HEK293T (cell line): ENCODE results near the gene ATP6V0E1.

ENCODE experiments used
- CTCF ChIA-PET: fragments of 350-600 bp; formaldehyde crosslinking; extraction: SDS; loops from one replicate; lab custom pipeline; 2021; ENCODE audit warnings: antibody characterized with exemption, inconsistent platforms; lab: Yijun Ruan, JAX
- POLR2A ChIA-PET: fragments of 350-600 bp; formaldehyde crosslinking; extraction: SDS; loops from one replicate; lab custom pipeline; 2020; ENCODE audit warnings: antibody characterized with exemption, inconsistent platforms; lab: Yijun Ruan, JAX
- DNase-seq: peaks from one replicate; pipeline ENCODE4 v3.0.0; 2012; ENCODE audit warnings: mixed read lengths; ENCODE audit errors: extremely low spot score
- ARNT ChIP-seq: fragments of 450-650 bp; IDR thresholded peaks from 2 replicates; pipeline ENCODE4 v1.6.1; 2017; ENCODE audit warnings: mild to moderate bottlenecking
- BHLHE40 ChIP-seq: fragments of 450-650 bp; IDR thresholded peaks from 2 replicates; pipeline ENCODE4 v1.6.1; 2016; ENCODE audit warnings: mild to moderate bottlenecking, moderate library complexity, borderline replicate concordance
- CTBP1 ChIP-seq: fragments of 450-650 bp; IDR thresholded peaks from 2 replicates; pipeline ENCODE4 v1.6.1; 2016; ENCODE audit warnings: borderline replicate concordance
- ELF4 ChIP-seq: fragments of 450-650 bp; IDR thresholded peaks from 2 replicates; pipeline ENCODE4 v1.6.1; 2017; ENCODE audit warnings: antibody characterized with exemption
- FOXA1 ChIP-seq: fragments of 450-650 bp; IDR thresholded peaks from 2 replicates; pipeline ENCODE4 v1.6.1; 2016; ENCODE audit warnings: mild to moderate bottlenecking
- FOXK2 ChIP-seq: fragments of 450-650 bp; IDR thresholded peaks from 2 replicates; pipeline ENCODE4 v1.6.1; 2016; ENCODE audit warnings: mild to moderate bottlenecking
- FOXM1 ChIP-seq: fragments of 450-650 bp; IDR thresholded peaks from 2 replicates; pipeline ENCODE4 v1.6.1; 2017; ENCODE audit warnings: mild to moderate bottlenecking, borderline replicate concordance
- HDGF ChIP-seq: fragments of 450-650 bp; IDR thresholded peaks from 2 replicates; pipeline ENCODE4 v1.6.1; 2017; ENCODE audit warnings: antibody characterized with exemption, borderline replicate concordance
- L3MBTL2 ChIP-seq: fragments of 450-650 bp; conservative IDR thresholded peaks from 2 replicates; pipeline ENCODE4 v1.6.1; 2016; ENCODE audit warnings: mild to moderate bottlenecking
- LEF1 ChIP-seq: fragments of 450-650 bp; IDR thresholded peaks from 2 replicates; pipeline ENCODE4 v1.6.1; 2017; ENCODE audit warnings: mild to moderate bottlenecking, borderline replicate concordance
- NFRKB ChIP-seq: fragments of 450-650 bp; IDR thresholded peaks from 2 replicates; pipeline ENCODE4 v1.6.1; 2016; ENCODE audit warnings: mild to moderate bottlenecking, moderate library complexity
- SP1 ChIP-seq: fragments of 450-650 bp; IDR thresholded peaks from 2 replicates; pipeline ENCODE4 v1.6.1; 2017
- SUZ12 ChIP-seq: fragments of 450-650 bp; IDR thresholded peaks from 2 replicates; pipeline ENCODE4 v1.6.1; 2016; ENCODE audit warnings: mild to moderate bottlenecking
- TARDBP ChIP-seq: fragments of 450-650 bp; IDR thresholded peaks from 2 replicates; pipeline ENCODE4 v1.6.1; 2016
- ZNF384 ChIP-seq: fragments of 450-650 bp; IDR thresholded peaks from 2 replicates; pipeline ENCODE4 v1.6.1; 2016
- TF ChIP-seq, protein P1 (sequence below): fragments of 450-650 bp; IDR thresholded peaks from 2 replicates; pipeline ENCODE4 v1.6.1; 2016

The ATP6V0E1 gene

DNA sequence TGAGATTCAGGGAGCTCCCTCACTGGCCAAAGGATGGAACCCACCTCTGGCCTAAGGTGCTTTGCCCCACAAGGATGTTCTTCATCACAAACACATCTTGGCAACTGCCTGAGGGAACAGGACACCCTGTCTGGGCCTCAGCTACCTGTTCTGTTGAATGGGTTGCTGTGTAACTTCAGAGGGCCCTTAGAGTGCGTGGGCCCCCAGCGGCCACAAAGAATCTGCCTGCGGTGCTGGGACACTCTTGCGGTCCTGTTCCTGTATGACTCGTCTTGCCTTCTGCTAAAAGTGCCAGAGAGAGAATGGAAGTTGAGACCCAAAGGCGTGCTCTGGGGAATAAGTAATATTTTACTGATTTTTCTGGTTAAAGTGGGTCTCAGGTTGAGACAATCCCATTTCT lies 38.4 kb upstream of the ATP6V0E1 start:
- DNase-seq, result no peak
- ChIA-PET POLR2A (no interaction called here), CTCF (no interaction called here)
- no peak for TF ChIP-seq L3MBTL2
- no peak for TF ChIP-seq HDGF
- no peak for TF ChIP-seq LEF1
- TF ChIP-seq CTBP1, result no peak
- no peak for TF ChIP-seq SUZ12
- TF ChIP-seq, protein P1, sequence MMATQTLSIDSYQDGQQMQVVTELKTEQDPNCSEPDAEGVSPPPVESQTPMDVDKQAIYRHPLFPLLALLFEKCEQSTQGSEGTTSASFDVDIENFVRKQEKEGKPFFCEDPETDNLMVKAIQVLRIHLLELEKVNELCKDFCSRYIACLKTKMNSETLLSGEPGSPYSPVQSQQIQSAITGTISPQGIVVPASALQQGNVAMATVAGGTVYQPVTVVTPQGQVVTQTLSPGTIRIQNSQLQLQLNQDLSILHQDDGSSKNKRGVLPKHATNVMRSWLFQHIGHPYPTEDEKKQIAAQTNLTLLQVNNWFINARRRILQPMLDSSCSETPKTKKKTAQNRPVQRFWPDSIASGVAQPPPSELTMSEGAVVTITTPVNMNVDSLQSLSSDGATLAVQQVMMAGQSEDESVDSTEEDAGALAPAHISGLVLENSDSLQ, result no peak
- TF ChIP-seq NFRKB, result no peak
- no peak for TF ChIP-seq TARDBP
- TF ChIP-seq SP1, result no peak
- TF ChIP-seq BHLHE40, result no peak
- TF ChIP-seq ZNF384, result no peak
- no peak for TF ChIP-seq FOXK2
- no peak for TF ChIP-seq FOXM1

DNA sequence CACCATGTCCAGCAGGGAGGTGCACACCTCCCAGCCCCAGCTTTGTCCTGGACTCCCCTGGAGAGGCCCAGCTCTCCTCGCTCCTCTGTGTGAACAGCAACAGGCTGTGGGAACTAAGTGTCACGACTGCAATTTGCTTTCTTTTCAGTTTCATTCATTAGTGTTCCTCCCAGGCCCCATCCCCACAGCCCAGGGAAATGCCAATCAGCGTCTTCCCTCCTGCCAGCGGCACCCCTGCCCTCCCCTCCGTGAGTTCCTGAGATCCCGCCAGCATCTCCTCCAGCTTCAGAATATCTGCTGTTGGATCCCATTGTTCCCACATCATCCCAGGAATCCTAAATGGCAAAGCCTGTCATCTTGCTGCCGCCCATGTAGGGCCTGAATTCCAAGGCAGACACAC lies 37.4 kb upstream of the ATP6V0E1 start:
- ChIA-PET CTCF (interaction anchor here (0.6 kb wide), 1 partner anchor 231 kb away, joined by 3 read pairs; no protein-coding TSS in a partner anchor), POLR2A (no interaction called here)
- no peak for DNase-seq
- TF ChIP-seq ZNF384 (no peak), FOXA1 (no peak), NFRKB (no peak), BHLHE40 (no peak), FOXK2 (no peak), CTBP1 (no peak), HDGF (no peak), TARDBP (no peak), ELF4 (no peak), SP1 (no peak), FOXM1 (no peak), ARNT (no peak), SUZ12 (no peak), L3MBTL2 (no peak)
- TF ChIP-seq, protein P1, result no peak

DNA sequence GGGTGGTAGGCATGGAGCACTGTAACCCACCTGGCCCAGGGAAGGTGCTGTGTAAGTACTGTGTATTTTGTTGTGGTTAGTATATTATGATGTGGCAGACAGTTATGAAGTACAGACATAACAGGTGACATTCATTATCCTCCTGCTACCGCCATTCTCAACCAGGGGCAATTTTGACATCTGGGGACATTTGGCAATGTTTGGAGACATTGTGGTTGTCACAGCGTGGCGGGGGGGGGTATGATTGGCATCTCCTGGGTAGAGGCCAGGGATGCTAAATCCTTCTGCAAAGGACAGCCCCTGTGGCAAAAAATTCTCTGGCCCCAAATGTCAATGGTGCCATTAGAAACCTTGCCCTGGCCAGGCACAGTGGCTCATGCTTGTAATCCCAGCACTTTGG lies 34.1 kb upstream of the ATP6V0E1 start:
- no peak for DNase-seq
- ChIA-PET POLR2A (no interaction called here), CTCF (interaction anchor here (1.2 kb wide), 1 partner anchor 243 kb away, joined by 3 read pairs; no protein-coding TSS in a partner anchor)
- TF ChIP-seq HDGF (no peak), FOXK2 (no peak), LEF1 (no peak), ARNT (no peak), ZNF384 (no peak)

DNA sequence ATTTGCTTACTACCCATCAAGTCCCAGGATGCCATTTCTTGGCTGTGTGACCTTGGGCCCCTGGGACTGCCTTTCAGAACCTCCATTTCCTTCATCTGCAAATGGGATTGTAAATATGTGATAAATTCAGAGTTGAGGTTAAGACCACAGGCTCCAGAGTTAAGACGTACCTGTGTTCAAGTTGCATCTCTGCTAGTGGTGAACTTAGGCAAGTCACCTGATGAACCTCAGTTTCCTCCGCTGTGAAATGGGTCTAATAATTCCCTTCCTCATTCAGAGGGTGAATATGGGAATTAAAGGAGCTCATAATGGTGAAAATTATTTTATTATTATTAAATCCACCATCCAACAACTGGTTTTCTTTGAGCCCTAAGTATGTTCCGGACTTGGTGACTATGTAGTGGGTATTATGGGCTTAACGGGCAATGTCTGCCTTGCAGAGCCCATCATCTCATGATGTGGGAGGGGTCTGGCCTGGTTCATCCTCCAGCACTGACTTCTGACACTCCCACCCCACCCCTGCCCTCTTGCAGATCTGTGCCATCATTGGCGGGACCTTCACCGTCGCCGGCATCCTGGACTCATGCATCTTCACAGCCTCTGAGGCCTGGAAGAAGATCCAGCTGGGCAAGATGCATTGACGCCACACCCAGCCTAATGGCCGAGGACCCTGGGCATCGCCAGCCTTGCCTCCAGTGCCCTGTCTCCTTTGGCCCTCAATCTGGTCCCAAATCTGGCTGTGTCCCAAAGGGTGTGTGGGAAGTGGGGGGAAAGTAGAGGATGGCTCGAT lies 33.2 kb upstream of the ATP6V0E1 start:
- DNase-seq, result no peak
- ChIA-PET CTCF (no interaction called here), POLR2A (interaction anchor here (1.3 kb wide), 1 partner anchor 9 kb away, joined by 4 read pairs; the partner anchor contains the start of gene RPL26L1)
- TF ChIP-seq FOXA1 (no peak), CTBP1 (no peak), SP1 (no peak), L3MBTL2 (no peak), NFRKB (no peak), FOXM1 (no peak), ELF4 (no peak), LEF1 (no peak), ZNF384 (no peak), BHLHE40 (no peak), SUZ12 (no peak), ARNT (no peak), FOXK2 (no peak), HDGF (no peak)
- TF ChIP-seq, protein P1, result no peak

DNA sequence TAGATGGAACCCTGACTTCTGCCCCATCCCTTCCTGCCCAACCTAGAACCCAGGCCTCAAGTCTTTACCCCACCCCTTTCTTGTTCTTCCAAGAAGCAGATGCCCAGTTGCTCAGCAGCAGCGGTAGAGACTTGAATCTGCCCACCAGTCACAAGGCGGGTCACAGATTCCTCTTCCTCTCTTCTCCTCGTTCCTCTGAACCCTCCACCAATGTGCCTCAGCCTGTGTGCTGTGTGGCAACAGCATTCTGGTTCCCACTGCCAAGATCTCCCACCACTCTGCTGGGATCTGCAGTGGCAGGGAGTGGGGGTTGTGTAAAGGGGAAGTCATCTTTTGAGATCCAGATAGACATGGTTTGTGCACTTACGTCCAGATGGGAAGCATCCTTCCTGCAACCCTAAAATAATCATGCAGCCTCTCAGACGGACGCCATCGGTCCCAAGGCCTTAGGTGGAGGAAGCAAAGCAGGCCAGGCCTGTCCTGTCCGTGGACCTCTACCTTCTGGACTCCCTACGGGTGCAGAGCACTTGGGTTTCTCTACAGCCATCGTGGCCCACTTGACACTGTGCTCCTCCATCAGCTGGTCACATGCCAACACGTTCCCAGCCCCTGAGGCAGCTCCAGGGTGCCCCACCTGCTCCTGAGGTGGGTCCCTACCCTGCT lies 32.1 kb upstream of the ATP6V0E1 start:
- POLR2A ChIA-PET, result interaction anchor here (1.3 kb wide), 1 partner anchor 8 kb away, joined by 4 read pairs; the partner anchor contains the start of gene RPL26L1
- TF ChIP-seq SP1 (no peak), ARNT (no peak)
- TF ChIP-seq, protein P1, result no peak
- DNase-seq, result no peak
- CTCF ChIA-PET, result interaction anchor here (1.1 kb wide), 1 partner anchor 237 kb away, joined by 3 read pairs; no protein-coding TSS in a partner anchor
